ENCODE data around the gene SYCP2L. TPM values are rescaled to one million over a fixed set of nuclear protein-coding genes. Genes with fewer than 3 reads are reported as not detected.
A peak's percentile ranks its signal among the peaks of the same experiment; 100 is the strongest.

Gene SYCP2L
- total and polyA plus RNA-seq, 2 of the 4 experiments (the other 2 are of a cell fraction) = 0.05 TPM; not detected in 1

GRCh38 chr6:10954590-10955010 lies 67.7 kb downstream of the SYCP2L start (continued):
- TF ChIP-seq CEBPB (IDR thresholded peaks at IDR 0.05; ENCODE audit: low read depth, low read length) (no peak), SMC3 (IDR thresholded peaks at IDR 0.05; ENCODE audit: low read depth, low read length) (peak; percentile 93), RFX5 (IDR thresholded peaks at IDR 0.05; ENCODE audit: low read depth, low read length) (no peak), RCOR1 (IDR thresholded peaks at IDR 0.05; ENCODE audit: insufficient replicate concordance, low read length) (no peak)

GRCh38 chr6:10956776-10957175 lies 69.9 kb downstream of the SYCP2L start:
- H3K27ac ChIP-seq (ENCODE audit: insufficient read depth, low read length) = no peak overlapping the region
- H3K4me3 ChIP-seq (ENCODE audit: insufficient read depth, low read depth, low read length) = no peak overlapping the region
- no peak overlapping the region for H2AK9ac ChIP-seq (replicated peaks; ENCODE audit: low read depth, low read length, poor library complexity)
- ChIA-PET POLR2A (ENCODE audit: unreplicated experiment) (no interaction called here), CTCF (no interaction called here)
- H3K4me2 ChIP-seq (ENCODE audit: low read depth, low read length) = no peak overlapping the region
- H3K36me3 ChIP-seq (ENCODE audit: control insufficient read depth, insufficient read depth, low read length) = no peaks in the 10 kb centered on the region
- peaks cover 4% of the 10 kb centered on the region for H3K27me3 ChIP-seq (ENCODE audit: control insufficient read depth, insufficient read depth, low read length)
- no peak overlapping the region for H3K23ac ChIP-seq (ENCODE audit: low read depth, low read length)
- no peak overlapping the region for H3K9ac ChIP-seq (ENCODE audit: low read depth, low read length)
- H3K4ac ChIP-seq (ENCODE audit: low read depth, low read length) = no peak overlapping the region
- H3K18ac ChIP-seq (ENCODE audit: low read depth, low read length) = no peak overlapping the region
- H4K5ac ChIP-seq (ENCODE audit: low read depth, low read length) = no peak overlapping the region
- H2BK15ac ChIP-seq (ENCODE audit: low read depth, low read length) = no peak overlapping the region; the same call in 2 of the 3 replicates
- ATAC-seq (ENCODE audit: low read depth) (no peak), DNase-seq (no peak)
- no peaks in the 10 kb centered on the region for H3K9me3 ChIP-seq (ENCODE audit: control insufficient read depth, insufficient read depth, low read length)
- H4K91ac ChIP-seq (ENCODE audit: insufficient read depth, low read depth, low read length) = no peak overlapping the region
- in situ Hi-C loops (cut with MboI; ENCODE audit: low sequenced_read_pairs) = loop anchor here (10.0 kb wide), 1 partner anchor 618 kb away; no protein-coding TSS in a partner anchor
- dilution Hi-C loops (cut with HindIII; ENCODE audit: low sequenced_read_pairs, unreplicated experiment) = no loop called here
- H3K79me1 ChIP-seq (ENCODE audit: low read depth in 1 of 2, low read length in 2 of 2) = no peaks in the 10 kb centered on the region
- H2AK5ac ChIP-seq (ENCODE audit: low read depth, low read length) = no peak overlapping the region
- intact Hi-C loops (cut with micrococcal nuclease) = no loop called here
- BruUV-seq (replicated peaks) = no TSS peak
- H2BK5ac ChIP-seq (ENCODE audit: low read depth, low read length, poor library complexity, severe bottlenecking) = no peak overlapping the region
- H3K14ac ChIP-seq (replicated peaks; ENCODE audit: low read depth, low read length) = no peak overlapping the region
- H4K8ac ChIP-seq (ENCODE audit: low read depth in 2 of 2, low read length in 2 of 2) = no peak overlapping the region
- 0 out of 2 replicates have a peak, but pooled peaks cover 3% of the 10 kb centered on the region for H3K9me1 ChIP-seq (ENCODE audit: insufficient read depth, low read length)
- H2BK20ac ChIP-seq (ENCODE audit: low read depth, low read length) = no peak overlapping the region
- H2BK120ac ChIP-seq (ENCODE audit: low read depth, low read length) = no peak overlapping the region
- H4K20me1 ChIP-seq (ENCODE audit: insufficient read depth, low read length) = peaks cover under 1% of the 10 kb centered on the region; the same call in 1 of the 2 replicates
- H3K56ac ChIP-seq (ENCODE audit: extremely low read depth, insufficient read depth, low read length) = no peak overlapping the region
- H3K4me1 ChIP-seq (ENCODE audit: control insufficient read depth, insufficient read depth, low read length) = peaks cover 3% of the 10 kb centered on the region; the same call in 1 of the 2 replicates
- H2AFZ ChIP-seq (replicated peaks; ENCODE audit: low read length, poor library complexity) = no peak overlapping the region
- no peak for TF ChIP-seq SMC3 (IDR thresholded peaks at IDR 0.05; ENCODE audit: low read depth, low read length)
- TF ChIP-seq NFE2L2 (IDR thresholded peaks at IDR 0.05; ENCODE audit: low read depth, low read length) = no peak
- TF ChIP-seq MXI1 (IDR thresholded peaks at IDR 0.05; ENCODE audit: borderline replicate concordance, low read depth, low read length) = no peak
- no peak for TF ChIP-seq POLR2A (IDR thresholded peaks at IDR 0.05; ENCODE audit: low read depth, low read length)
- no peak for TF ChIP-seq RFX5 (IDR thresholded peaks at IDR 0.05; ENCODE audit: low read depth, low read length)
- TF ChIP-seq MAFK (IDR thresholded peaks at IDR 0.05; ENCODE audit: low read depth, low read length) = no peak
- no peak for TF ChIP-seq MAZ (IDR thresholded peaks at IDR 0.05; ENCODE audit: borderline replicate concordance, low read depth, low read length)
- TF ChIP-seq, protein P1, sequence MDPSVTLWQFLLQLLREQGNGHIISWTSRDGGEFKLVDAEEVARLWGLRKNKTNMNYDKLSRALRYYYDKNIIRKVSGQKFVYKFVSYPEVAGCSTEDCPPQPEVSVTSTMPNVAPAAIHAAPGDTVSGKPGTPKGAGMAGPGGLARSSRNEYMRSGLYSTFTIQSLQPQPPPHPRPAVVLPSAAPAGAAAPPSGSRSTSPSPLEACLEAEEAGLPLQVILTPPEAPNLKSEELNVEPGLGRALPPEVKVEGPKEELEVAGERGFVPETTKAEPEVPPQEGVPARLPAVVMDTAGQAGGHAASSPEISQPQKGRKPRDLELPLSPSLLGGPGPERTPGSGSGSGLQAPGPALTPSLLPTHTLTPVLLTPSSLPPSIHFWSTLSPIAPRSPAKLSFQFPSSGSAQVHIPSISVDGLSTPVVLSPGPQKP (IDR thresholded peaks at IDR 0.05; ENCODE audit: borderline replicate concordance, low read depth, low read length) = no peak
- TF ChIP-seq, protein P2, sequence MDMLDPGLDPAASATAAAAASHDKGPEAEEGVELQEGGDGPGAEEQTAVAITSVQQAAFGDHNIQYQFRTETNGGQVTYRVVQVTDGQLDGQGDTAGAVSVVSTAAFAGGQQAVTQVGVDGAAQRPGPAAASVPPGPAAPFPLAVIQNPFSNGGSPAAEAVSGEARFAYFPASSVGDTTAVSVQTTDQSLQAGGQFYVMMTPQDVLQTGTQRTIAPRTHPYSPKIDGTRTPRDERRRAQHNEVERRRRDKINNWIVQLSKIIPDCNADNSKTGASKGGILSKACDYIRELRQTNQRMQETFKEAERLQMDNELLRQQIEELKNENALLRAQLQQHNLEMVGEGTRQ (IDR thresholded peaks at IDR 0.05; ENCODE audit: low read depth, low read length) = no peak
- no peak for TF ChIP-seq CTCF (conservative IDR thresholded peaks at IDR 0.05; ENCODE audit: low read depth, low read length)
- TF ChIP-seq FOS (IDR thresholded peaks at IDR 0.05; ENCODE audit: low read depth, low read length) = no peak
- TF ChIP-seq CHD1 (IDR thresholded peaks at IDR 0.05; ENCODE audit: low read depth, low read length) = no peak
- TF ChIP-seq BHLHE40 (IDR thresholded peaks at IDR 0.05; ENCODE audit: low read depth, low read length) = no peak

All from IMR-90 (cell line).